HepG2 (cell line): ENCODE results near the gene STK32C.

Experiments used
- MXI1 ChIP-seq: IDR thresholded peaks from 3 replicates; pipeline ENCODE4 v1.6.1; 2012; ENCODE audit warnings: low read depth, low read length, inconsistent platforms, borderline replicate concordance
- POLR2AphosphoS5 ChIP-seq: IDR thresholded peaks from 2 replicates; pipeline ENCODE4 v1.6.1; 2012; ENCODE audit warnings: low read depth, low read length
- TF ChIP-seq, protein P1 (sequence below): sonication (generic); formaldehyde crosslinking; IDR thresholded peaks from 2 replicates; pipeline ENCODE4 v1.4.0; 2020; ENCODE audit warnings: missing genetic modification reagents

DNA sequence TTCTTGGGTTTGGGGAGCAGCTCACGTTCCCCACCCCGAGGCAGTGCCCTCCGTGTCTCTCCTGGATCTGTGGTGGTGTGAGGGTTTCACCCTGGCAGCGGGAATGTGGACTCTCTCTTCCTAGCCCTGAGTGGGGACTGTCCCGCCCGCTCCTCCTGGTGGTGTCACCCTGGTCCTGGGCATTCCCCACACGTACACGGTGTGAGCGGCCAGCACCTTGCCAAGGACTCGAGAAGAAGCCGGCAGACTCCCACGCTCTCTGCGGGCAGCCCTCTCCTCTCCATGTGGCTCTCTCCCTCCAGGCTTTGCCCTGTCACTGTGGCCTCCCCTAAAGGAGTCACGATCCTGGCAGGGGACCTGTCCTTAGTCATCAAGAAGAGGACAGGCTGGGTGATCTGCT is 97.0 kb downstream of the STK32C start:
- TF ChIP-seq, protein P1, sequence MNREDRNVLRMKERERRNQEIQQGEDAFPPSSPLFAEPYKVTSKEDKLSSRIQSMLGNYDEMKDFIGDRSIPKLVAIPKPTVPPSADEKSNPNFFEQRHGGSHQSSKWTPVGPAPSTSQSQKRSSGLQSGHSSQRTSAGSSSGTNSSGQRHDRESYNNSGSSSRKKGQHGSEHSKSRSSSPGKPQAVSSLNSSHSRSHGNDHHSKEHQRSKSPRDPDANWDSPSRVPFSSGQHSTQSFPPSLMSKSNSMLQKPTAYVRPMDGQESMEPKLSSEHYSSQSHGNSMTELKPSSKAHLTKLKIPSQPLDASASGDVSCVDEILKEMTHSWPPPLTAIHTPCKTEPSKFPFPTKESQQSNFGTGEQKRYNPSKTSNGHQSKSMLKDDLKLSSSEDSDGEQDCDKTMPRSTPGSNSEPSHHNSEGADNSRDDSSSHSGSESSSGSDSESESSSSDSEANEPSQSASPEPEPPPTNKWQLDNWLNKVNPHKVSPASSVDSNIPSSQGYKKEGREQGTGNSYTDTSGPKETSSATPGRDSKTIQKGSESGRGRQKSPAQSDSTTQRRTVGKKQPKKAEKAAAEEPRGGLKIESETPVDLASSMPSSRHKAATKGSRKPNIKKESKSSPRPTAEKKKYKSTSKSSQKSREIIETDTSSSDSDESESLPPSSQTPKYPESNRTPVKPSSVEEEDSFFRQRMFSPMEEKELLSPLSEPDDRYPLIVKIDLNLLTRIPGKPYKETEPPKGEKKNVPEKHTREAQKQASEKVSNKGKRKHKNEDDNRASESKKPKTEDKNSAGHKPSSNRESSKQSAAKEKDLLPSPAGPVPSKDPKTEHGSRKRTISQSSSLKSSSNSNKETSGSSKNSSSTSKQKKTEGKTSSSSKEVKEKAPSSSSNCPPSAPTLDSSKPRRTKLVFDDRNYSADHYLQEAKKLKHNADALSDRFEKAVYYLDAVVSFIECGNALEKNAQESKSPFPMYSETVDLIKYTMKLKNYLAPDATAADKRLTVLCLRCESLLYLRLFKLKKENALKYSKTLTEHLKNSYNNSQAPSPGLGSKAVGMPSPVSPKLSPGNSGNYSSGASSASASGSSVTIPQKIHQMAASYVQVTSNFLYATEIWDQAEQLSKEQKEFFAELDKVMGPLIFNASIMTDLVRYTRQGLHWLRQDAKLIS (CRISPR knock-in tag): no peak
- TF ChIP-seq MXI1 (no peak), POLR2AphosphoS5 (no peak)
